ENCODE data around the gene TMEM150B. TPM values are rescaled to one million over a fixed set of nuclear protein-coding genes. Genes with fewer than 3 reads are reported as not detected.

Gene TMEM150B
- polyA plus RNA-seq, 1 donor: 71.4 TPM

- Histone ChIP-seq H3K27me3 (ENCODE audit: control insufficient read depth, insufficient read depth, low read length) (peaks cover 62% of the 10 kb centered on the region), H3K36me3 (ENCODE audit: control insufficient read depth, insufficient read depth, low read length) (no peaks in the 10 kb centered on the region), H3K27ac (ENCODE audit: low read length) (no peak overlapping the region), H3K4me1 (ENCODE audit: control insufficient read depth, insufficient read depth, low read length) (peaks cover 6% of the 10 kb centered on the region), H3K4me3 (ENCODE audit: low read length) (no peak overlapping the region), H3K9me3 (ENCODE audit: control insufficient read depth, low read depth, low read length) (no peaks in the 10 kb centered on the region)
- 100% methylated on average over 2 of the region's 3 CpGs for WGBS (ENCODE audit: insufficient coverage, low lambda C conversion rate)
- DNase-seq: no peak
Measured at GRCh38 chr19:55366790-55367189, 41.6 kb upstream of the TMEM150B start.

- Histone ChIP-seq H3K27ac (ENCODE audit: low read length) (no peak overlapping the region), H3K27me3 (ENCODE audit: control insufficient read depth, insufficient read depth, low read length) (peaks cover 54% of the 10 kb centered on the region), H3K36me3 (ENCODE audit: control insufficient read depth, insufficient read depth, low read length) (no peaks in the 10 kb centered on the region), H3K4me3 (ENCODE audit: low read length) (no peak overlapping the region), H3K9me3 (ENCODE audit: control insufficient read depth, low read depth, low read length) (no peaks in the 10 kb centered on the region), H3K4me1 (ENCODE audit: control insufficient read depth, insufficient read depth, low read length) (peaks cover 6% of the 10 kb centered on the region)
- DNase-seq: no peak
- WGBS (ENCODE audit: insufficient coverage, low lambda C conversion rate): no CpG with 5 or more reads among the region's 19 CpGs
Measured at GRCh38 chr19:55365964-55366363, 40.8 kb upstream of the TMEM150B start.

- Histone ChIP-seq H3K36me3 (ENCODE audit: control insufficient read depth, insufficient read depth, low read length) (no peaks in the 10 kb centered on the region), H3K27me3 (ENCODE audit: control insufficient read depth, insufficient read depth, low read length) (peaks cover 48% of the 10 kb centered on the region), H3K9me3 (ENCODE audit: control insufficient read depth, low read depth, low read length) (no peaks in the 10 kb centered on the region), H3K4me1 (ENCODE audit: control insufficient read depth, insufficient read depth, low read length) (peaks cover 6% of the 10 kb centered on the region), H3K27ac (ENCODE audit: low read length) (no peak overlapping the region), H3K4me3 (ENCODE audit: low read length) (no peak overlapping the region)
- 83% methylated on average over 1 of the region's 8 CpGs for WGBS (ENCODE audit: insufficient coverage, low lambda C conversion rate)
- DNase-seq: no peak
Measured at GRCh38 chr19:55365245-55365644, 40.1 kb upstream of the TMEM150B start.

GRCh38 chr19:55362990-55363716, 38.0 kb upstream of the TMEM150B start, which contains the start of gene GARIN5B:
TSS of gene GARIN5B (minus strand) at chr19:55363260. CDS start at chr19:55363066, 194 bp downstream.
- H3K4me3 ChIP-seq (ENCODE audit: low read length): no peak within 1 kb of the TSS
- no peaks in the 10 kb centered on the region for H3K36me3 ChIP-seq (ENCODE audit: control insufficient read depth, insufficient read depth, low read length)
- H3K9me3 ChIP-seq (ENCODE audit: control insufficient read depth, low read depth, low read length): no peaks in the 10 kb centered on the region
- H3K27ac ChIP-seq (ENCODE audit: low read length): no peak within 1 kb of the TSS
- H3K27me3 ChIP-seq (ENCODE audit: control insufficient read depth, insufficient read depth, low read length): peaks cover 29% of the 10 kb centered on the region
- DNase-seq: no peak
- H3K4me1 ChIP-seq (ENCODE audit: control insufficient read depth, insufficient read depth, low read length): no peaks in the 10 kb centered on the region
- no CpG with 5 or more reads among the region's 27 CpGs for WGBS (ENCODE audit: insufficient coverage, low lambda C conversion rate)

- no peak overlapping the region for H3K4me3 ChIP-seq (ENCODE audit: low read length)
- H3K36me3 ChIP-seq (ENCODE audit: control insufficient read depth, insufficient read depth, low read length): no peaks in the 10 kb centered on the region
- no peaks in the 10 kb centered on the region for H3K4me1 ChIP-seq (ENCODE audit: control insufficient read depth, insufficient read depth, low read length)
- DNase-seq: no peak
- H3K27me3 ChIP-seq (ENCODE audit: control insufficient read depth, insufficient read depth, low read length): peaks cover 26% of the 10 kb centered on the region
- H3K9me3 ChIP-seq (ENCODE audit: control insufficient read depth, low read depth, low read length): no peaks in the 10 kb centered on the region
- no CpG with 5 or more reads among the region's 38 CpGs for WGBS (ENCODE audit: insufficient coverage, low lambda C conversion rate)
- no peak overlapping the region for H3K27ac ChIP-seq (ENCODE audit: low read length)
Measured at GRCh38 chr19:55362174-55362989, 37.2 kb upstream of the TMEM150B start.

- H3K27me3 ChIP-seq (ENCODE audit: control insufficient read depth, insufficient read depth, low read length): peaks cover 32% of the 10 kb centered on the region
- no CpG with 5 or more reads among the region's 16 CpGs for WGBS (ENCODE audit: insufficient coverage, low lambda C conversion rate)
- no peak overlapping the region for H3K4me3 ChIP-seq (ENCODE audit: low read length)
- H3K4me1 ChIP-seq (ENCODE audit: control insufficient read depth, insufficient read depth, low read length): no peaks in the 10 kb centered on the region
- no peaks in the 10 kb centered on the region for H3K36me3 ChIP-seq (ENCODE audit: control insufficient read depth, insufficient read depth, low read length)
- DNase-seq: no peak
- no peak overlapping the region for H3K27ac ChIP-seq (ENCODE audit: low read length)
- H3K9me3 ChIP-seq (ENCODE audit: control insufficient read depth, low read depth, low read length): no peaks in the 10 kb centered on the region
Measured at GRCh38 chr19:55360902-55361301, 35.8 kb upstream of the TMEM150B start.

- no peak overlapping the region for H3K4me3 ChIP-seq (ENCODE audit: low read length)
- no peaks in the 10 kb centered on the region for H3K36me3 ChIP-seq (ENCODE audit: control insufficient read depth, insufficient read depth, low read length)
- no peak for DNase-seq
- H3K4me1 ChIP-seq (ENCODE audit: control insufficient read depth, insufficient read depth, low read length): peaks cover 1% of the 10 kb centered on the region
- no peak overlapping the region for H3K27ac ChIP-seq (ENCODE audit: low read length)
- peaks cover 42% of the 10 kb centered on the region for H3K27me3 ChIP-seq (ENCODE audit: control insufficient read depth, insufficient read depth, low read length)
- H3K9me3 ChIP-seq (ENCODE audit: control insufficient read depth, low read depth, low read length): no peaks in the 10 kb centered on the region
- WGBS (ENCODE audit: insufficient coverage, low lambda C conversion rate): no CpG with 5 or more reads among the region's 32 CpGs
Measured at GRCh38 chr19:55358943-55359908, 34.1 kb upstream of the TMEM150B start.

- no peak overlapping the region for H3K4me3 ChIP-seq (ENCODE audit: low read length)
- DNase-seq: no peak
- no peaks in the 10 kb centered on the region for H3K36me3 ChIP-seq (ENCODE audit: control insufficient read depth, insufficient read depth, low read length)
- WGBS (ENCODE audit: insufficient coverage, low lambda C conversion rate): no CpG with 5 or more reads among the region's 19 CpGs
- no peaks in the 10 kb centered on the region for H3K9me3 ChIP-seq (ENCODE audit: control insufficient read depth, low read depth, low read length)
- peaks cover 46% of the 10 kb centered on the region for H3K27me3 ChIP-seq (ENCODE audit: control insufficient read depth, insufficient read depth, low read length)
- H3K4me1 ChIP-seq (ENCODE audit: control insufficient read depth, insufficient read depth, low read length): peaks cover 8% of the 10 kb centered on the region
- H3K27ac ChIP-seq (ENCODE audit: low read length): no peak overlapping the region
Measured at GRCh38 chr19:55358493-55358892, 33.4 kb upstream of the TMEM150B start.

GRCh38 chr19:55355213-55355821, 30.2 kb upstream of the TMEM150B start:
- H3K36me3 ChIP-seq (ENCODE audit: control insufficient read depth, insufficient read depth, low read length): no peaks in the 10 kb centered on the region
- no peak overlapping the region for H3K4me3 ChIP-seq (ENCODE audit: low read length)
- H3K27ac ChIP-seq (ENCODE audit: low read length): no peak overlapping the region
- no peaks in the 10 kb centered on the region for H3K9me3 ChIP-seq (ENCODE audit: control insufficient read depth, low read depth, low read length)
- DNase-seq: no peak
- H3K27me3 ChIP-seq (ENCODE audit: control insufficient read depth, insufficient read depth, low read length): peaks cover 67% of the 10 kb centered on the region
- peaks cover 13% of the 10 kb centered on the region for H3K4me1 ChIP-seq (ENCODE audit: control insufficient read depth, insufficient read depth, low read length)
- WGBS (ENCODE audit: insufficient coverage, low lambda C conversion rate): no CpG with 5 or more reads among the region's 13 CpGs

Measured in large intestine (tissue), 3 donors.